Measurements from ENCODE around the gene DNAJC17.

DNAJC17 gene

DNA sequence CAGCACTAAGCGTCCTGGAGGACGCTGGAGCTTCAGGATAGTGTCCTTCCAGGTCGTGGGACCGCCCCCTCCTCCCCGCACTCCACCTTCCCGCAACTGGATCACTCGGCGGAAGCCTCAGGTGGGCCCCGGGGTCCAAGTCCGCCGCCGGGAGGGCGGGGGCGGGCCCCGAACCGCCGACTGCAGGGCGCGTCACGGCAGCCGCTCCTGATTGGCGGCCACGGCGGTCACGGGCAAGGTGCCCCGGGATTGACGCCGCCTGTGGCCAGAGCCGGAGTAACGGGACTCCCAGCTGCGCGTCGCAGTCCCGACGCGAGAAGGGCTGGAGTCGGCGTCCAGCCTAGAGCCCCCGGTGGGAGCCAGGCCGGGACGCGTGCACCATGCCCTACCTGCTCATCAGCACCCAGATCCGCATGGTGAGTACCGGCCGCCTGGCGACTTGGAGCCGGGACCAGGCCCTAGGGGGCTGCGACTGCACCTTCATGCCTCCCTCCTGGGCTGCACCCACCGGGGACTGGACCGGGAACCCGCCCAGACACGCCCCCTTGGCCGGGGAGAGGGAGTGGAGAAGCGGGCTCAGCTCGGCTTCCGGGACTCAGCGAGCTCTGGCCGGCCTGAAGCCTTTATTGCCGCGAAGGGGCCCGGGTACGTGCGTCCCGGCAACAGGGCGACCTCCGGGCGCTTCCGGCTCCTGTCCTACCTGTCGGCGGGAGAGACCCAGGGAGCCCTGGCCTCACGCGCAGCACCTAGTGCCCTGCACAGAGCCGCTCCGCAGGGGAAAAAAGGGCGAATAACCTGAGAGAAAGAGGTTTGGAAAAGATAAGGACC lies 43.3 kb downstream of the DNAJC17 start, which contains the start of gene GCHFR:
TSS of gene GCHFR (plus strand) at position 268 of the 828 bp plus-strand sequence. CDS start at position 381, 113 bp downstream.
- no peak for DNase-seq

- DNase-seq: no peak
These were observed 44.1 kb downstream of the DNAJC17 start for GRCh38 chr15:40762919-40763800.

GRCh38 chr15:40759961-40760360 lies 47.3 kb downstream of the DNAJC17 start:
- DNase-seq: no peak

DNA sequence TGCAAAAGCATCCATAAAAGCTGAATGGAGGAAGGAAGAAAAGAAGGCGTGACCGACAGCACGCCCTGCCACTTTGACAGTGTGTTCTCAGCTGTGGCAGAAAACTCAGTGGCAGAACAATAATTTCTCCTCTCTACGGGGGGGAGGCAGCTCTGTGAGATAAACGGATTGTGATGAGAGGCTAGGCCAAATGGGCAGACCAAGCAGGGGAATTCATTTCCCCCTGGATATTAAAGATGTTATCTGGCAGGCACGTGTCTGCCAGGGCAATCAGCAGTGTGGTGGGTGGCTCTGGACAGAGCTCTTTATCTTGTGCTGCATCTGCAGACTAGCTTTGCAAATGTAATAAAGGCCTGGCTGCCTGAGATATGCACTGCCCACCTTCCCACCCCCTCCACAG lies 50.3 kb downstream of the DNAJC17 start:
- peak; percentile 90 for DNase-seq

- peak; percentile 30 for DNase-seq
These were observed 51.5 kb downstream of the DNAJC17 start for GRCh38 chr15:40755812-40756208.

- DNase-seq: peak; percentile 85
These were observed 52.1 kb downstream of the DNAJC17 start, which contains the start of gene RMDN3 for GRCh38 chr15:40754883-40755811. Gene RMDN3, minus strand, starts transcription at chr15:40755254. Its CDS starts 471 bp downstream, at chr15:40754783.

DNA sequence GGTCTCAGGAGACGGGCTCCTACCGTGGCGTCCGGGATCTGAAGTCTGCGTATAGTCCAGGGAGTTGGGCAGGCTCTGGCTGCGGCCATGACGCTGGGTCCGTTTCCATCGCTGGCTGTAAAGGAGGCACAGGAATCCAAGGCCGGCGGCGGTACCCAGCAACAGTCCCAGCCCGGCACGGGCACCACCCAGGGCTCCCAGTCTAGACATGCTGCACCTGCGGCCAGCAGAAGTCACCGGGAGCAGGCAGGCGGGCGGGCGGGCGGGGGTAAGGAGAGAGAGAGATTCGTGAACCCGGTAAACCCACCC lies 52.7 kb downstream of the DNAJC17 start:
- DNase-seq: no peak

DNA sequence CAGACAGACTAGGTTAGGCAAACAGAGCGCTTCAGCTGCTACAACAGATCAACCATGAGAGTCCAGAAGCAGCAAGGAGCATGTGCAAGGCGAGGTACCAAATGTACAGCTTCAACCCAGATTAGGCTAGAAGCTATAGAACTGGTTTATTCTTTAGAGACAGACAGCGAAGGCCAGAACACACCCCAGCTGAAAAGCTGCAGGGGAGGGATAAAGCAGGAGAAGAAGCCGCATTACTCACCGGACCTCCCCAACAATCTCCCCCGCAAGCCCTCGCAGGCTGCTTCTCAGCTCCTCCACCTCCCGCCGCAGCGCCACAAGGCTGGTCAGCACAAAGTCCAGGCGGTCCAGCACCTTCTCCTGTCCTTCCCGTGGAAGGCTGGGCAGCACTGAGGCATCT lies 55.5 kb downstream of the DNAJC17 start:
- no peak for DNase-seq

GRCh38 chr15:40750885-40751284 lies 56.4 kb downstream of the DNAJC17 start:
- DNase-seq: no peak

DNA sequence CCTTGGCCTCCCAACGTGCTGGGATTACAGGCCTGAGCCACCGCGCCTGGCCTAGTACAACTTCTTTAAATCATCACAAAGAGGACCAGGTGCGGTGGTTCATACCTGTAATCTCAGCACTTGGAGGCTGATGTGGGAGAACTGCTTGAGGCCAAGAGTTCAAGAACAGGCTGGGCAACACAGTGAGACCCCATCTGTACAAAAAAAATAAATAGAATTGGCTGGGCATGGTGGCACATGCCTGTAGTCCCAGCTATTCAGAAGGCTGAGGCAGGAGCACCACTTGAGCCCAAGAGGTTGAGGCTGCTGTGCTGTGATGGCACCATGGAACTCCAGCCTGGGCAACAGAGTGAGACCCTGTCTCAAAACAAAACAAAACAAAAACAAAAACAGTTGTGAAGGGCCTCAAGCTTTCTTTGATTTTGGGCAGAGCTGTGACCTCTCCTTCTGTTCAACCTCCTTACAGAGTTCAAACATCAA lies 58.1 kb downstream of the DNAJC17 start:
- no peak for DNase-seq

DNA sequence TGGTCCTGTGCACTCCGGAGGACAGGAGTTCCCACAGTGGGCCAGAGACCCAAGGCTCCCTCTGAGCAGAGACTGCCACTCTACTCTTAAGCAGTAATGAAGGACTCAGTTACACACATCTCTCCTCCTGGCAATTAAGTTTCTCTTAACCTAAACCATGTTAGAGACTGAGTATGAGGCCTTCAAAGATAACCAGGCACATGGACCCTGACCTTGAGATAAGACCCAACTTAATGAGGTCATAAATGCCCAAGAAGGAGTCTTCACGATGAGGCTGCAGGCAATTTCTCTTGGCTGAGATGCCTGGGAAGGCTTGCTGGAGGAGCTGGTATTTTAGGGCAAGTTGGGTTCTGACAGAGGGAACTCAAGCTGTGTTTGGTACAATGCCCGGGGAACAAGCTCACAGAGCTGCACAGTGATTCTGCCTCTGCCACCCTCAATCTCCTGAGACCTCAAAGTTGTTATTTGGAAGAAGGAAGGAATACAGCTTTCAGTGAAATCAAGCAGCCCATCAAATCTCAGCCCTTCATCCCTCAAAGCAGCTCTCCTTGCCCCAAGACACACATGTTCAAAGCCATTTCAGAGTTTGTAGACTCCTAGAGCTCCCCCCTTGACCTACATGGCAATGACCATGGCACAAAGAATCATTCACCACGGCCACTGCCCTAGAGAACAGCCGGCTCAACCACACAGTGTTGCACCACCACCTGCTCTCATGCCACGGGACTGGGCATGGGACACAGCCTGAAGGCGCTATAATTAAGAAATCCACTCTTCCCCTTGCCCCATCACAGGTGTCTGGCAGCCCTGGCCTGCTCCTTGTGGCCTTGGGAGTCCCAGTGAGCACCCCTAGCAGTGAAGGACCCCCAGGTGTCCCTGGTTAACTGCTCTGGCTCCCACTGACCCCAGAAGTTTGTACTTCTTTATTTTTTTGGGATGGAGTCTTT lies 59.3 kb downstream of the DNAJC17 start:
- no peak for DNase-seq

DNA sequence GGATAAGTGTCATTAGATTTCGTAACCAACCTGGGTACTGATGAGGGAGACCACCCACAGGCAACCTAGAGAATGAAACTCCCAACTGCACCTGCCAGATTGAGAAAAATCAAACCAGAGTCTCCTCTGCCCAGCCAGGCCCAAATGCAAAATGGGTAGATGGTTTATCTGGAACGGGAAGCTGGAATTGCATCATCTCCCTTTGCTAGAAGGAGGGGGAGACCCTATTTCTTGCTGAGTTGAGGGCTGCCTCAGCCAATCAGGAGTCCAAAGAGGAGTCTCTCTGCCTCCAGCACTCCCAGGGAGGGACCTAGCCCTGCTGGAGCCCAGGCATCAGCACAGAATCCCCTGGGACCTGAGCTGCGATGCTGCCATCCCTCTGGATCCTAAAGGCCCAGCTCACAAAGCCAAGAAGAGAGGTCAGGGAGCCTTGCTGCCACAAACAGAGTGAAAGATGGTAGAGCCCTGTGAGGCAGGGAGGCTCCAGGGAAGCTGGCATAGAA lies 60.3 kb downstream of the DNAJC17 start:
- DNase-seq: no peak

GRCh38 chr15:40744815-40745152 lies 62.5 kb downstream of the DNAJC17 start:
- no peak for DNase-seq

GRCh38 chr15:40743921-40744814 lies 63.1 kb downstream of the DNAJC17 start:
- DNase-seq: no peak

GRCh38 chr15:40743485-40743901 lies 63.8 kb downstream of the DNAJC17 start:
- DNase-seq: no peak

GRCh38 chr15:40739854-40740253 lies 67.4 kb downstream of the DNAJC17 start:
- DNase-seq: no peak

- DNase-seq: no peak
These were observed 68.2 kb downstream of the DNAJC17 start for GRCh38 chr15:40739047-40739446.

DNA sequence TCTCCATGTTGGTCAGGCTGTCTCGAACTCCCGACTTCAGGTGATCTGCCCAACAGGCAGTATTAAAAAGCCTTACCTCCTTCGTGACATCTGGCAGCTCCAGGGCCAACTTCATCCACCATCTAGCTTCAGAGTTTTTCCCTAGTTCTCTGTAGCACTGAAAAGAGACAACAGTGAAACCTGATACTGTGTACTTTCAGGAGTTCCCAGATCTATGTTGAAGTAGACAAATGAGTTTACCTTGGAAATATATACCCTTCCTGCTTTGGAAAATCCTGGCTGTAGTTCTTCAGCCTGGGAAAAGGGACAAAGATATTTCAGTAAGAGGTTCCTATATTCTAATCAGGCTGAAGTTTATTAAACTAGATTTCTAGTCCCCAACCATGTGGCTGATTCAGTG lies 70.2 kb downstream of the DNAJC17 start:
- no peak for DNase-seq

DNA sequence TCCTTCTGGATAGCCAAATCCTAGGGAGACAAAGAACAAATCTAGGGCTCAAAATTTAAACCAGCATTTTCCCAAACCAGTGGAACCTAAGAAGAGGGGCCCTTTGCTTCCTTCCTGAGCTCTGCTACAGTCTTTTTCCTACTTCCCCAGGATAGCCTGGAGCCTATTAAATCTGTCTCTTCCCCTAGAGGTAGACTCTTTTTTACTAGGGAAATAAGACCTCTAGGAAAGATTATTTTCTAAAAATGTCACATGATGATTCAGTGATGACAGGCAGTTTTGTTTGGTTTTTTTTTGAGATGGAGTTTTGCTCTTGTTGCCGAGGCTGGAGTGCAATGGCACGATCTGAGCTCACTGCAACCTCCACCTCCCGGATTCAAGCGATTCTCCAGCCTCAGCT lies 70.7 kb downstream of the DNAJC17 start:
- DNase-seq: no peak

- DNase-seq: no peak
These were observed 76.2 kb downstream of the DNAJC17 start for GRCh38 chr15:40731034-40731433.

All from NCI-H2227 treated with DMSO at 0.1 percent for 48 hours (cell line).